ENCODE measurements around the gene FERMT3.

The FERMT3 gene

DNA sequence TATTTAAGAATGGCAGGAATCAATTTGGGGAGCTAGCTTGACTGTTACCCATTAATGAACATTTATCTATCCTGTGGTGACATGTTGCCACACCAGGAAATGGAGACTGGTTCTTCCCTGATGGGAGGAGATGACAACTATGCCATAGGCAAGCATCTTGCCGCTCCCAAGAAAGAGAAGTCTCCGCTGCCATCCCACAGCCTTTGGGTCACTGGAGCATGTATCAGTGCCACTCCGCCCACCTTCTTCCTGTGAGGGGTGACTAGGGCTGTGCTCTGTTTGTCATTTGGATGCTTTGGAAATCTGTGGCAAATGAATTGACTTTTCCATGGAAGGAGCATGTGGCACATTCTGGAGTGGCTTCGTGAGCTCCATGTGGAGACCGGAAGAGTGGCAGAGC, 14.1 kb upstream of the FERMT3 start:
- no peak overlapping the region for H3K4me3 ChIP-seq (ENCODE audit: low read depth, low read length)
- TF ChIP-seq CTCF (IDR thresholded peaks at IDR 0.05; ENCODE audit: low read depth, low read length), result no peak

DNA sequence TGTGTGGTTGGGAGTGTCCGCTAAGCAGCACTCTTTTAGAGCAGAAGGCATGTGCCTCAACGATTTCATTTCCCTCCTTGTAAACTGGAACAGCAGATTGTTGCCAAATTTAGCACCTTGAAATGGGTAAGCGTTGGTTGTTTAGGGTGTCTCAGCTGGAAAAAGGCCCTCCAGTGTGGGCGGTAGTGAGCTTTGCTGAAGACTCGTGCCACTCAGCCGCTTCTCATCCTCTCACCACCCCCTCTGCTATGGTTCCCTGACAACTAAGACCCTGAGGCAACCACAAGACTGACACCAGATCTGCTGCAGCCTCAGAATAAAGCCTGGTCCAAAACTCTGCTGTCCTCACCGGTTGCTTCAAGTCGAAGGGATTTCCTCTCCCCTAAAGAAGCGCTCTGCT, 9.9 kb upstream of the FERMT3 start:
- no peak overlapping the region for H3K4me3 ChIP-seq (ENCODE audit: low read depth, low read length)
- TF ChIP-seq CTCF (IDR thresholded peaks at IDR 0.05; ENCODE audit: low read depth, low read length), result no peak

GRCh38 chr11:64198511-64198910, 8.0 kb upstream of the FERMT3 start:
- TF ChIP-seq CTCF (IDR thresholded peaks at IDR 0.05; ENCODE audit: low read depth, low read length), result no peak
- no peak overlapping the region for H3K4me3 ChIP-seq (ENCODE audit: low read depth, low read length)

GRCh38 chr11:64201543-64201942, 5.0 kb upstream of the FERMT3 start:
- no peak for TF ChIP-seq CTCF (IDR thresholded peaks at IDR 0.05; ENCODE audit: low read depth, low read length)
- no peak overlapping the region for H3K4me3 ChIP-seq (ENCODE audit: low read depth, low read length)

GRCh38 chr11:64202992-64203391, 3.5 kb upstream of the FERMT3 start:
- TF ChIP-seq CTCF (IDR thresholded peaks at IDR 0.05; ENCODE audit: low read depth, low read length), result no peak
- H3K4me3 ChIP-seq (ENCODE audit: low read depth, low read length), result no peak overlapping the region

DNA sequence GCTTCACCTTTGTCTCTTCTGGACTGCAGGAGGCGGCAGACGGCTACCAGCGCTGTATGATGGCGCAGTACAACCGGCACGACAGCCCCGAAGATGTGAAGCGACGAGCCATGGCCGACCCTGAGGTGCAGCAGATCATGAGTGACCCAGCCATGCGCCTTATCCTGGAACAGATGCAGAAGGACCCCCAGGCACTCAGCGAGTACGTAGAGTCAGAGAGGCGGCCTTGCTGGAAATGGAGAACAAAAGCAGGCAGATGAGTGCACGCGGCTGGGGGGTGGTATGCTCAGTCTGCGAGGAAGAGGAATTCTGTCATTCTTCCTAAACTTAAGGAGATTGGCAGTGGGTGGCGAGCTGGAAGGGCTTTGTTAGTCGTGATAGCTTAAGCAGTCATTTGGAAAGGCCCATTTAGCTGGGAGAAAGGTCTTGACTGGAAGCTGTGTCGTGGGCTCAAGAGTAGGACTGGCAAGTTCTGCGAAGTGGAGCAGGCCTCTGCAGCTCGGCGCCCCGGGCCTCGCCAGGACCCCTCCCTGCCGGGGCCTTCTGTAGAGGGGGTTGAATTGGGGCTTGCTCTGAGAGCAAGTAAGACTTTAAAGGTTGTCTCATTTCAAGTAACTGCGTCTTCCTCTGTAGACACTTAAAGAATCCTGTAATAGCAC, 3.0 kb upstream of the FERMT3 start:
- no peak for TF ChIP-seq CTCF (IDR thresholded peaks at IDR 0.05; ENCODE audit: low read depth, low read length)
- H3K4me3 ChIP-seq (ENCODE audit: low read depth, low read length), result no peak overlapping the region

- TF ChIP-seq CTCF (IDR thresholded peaks at IDR 0.05; ENCODE audit: low read depth, low read length), result no peak
- H3K4me3 ChIP-seq (ENCODE audit: low read depth, low read length), result no peak overlapping the region
Observed at GRCh38 chr11:64204080-64204440, 2.5 kb upstream of the FERMT3 start.
